Progenitor cell of endocrine pancreas (in vitro differentiated cells): ENCODE data around the gene TM9SF3. TPM values are rescaled to one million over a fixed set of nuclear protein-coding genes. Genes with fewer than 3 reads are reported as not detected.

Source experiments
- DNase-seq: peaks from one replicate; pipeline ENCODE4 v3.0.0; 2021; ENCODE audit warnings: low spot score; ENCODE audit not compliant: unreplicated experiment
- H3K27ac Mint-ChIP-seq: 2 replicates; pipeline ENCODE4 v1.8.0; 2021; ENCODE audit warnings: mild to moderate bottlenecking, moderate library complexity, mixed read lengths
- H3K27me3 Mint-ChIP-seq: 2 replicates; pipeline ENCODE4 v1.8.0; 2021; ENCODE audit warnings: mixed read lengths
- H3K36me3 Mint-ChIP-seq: 2 replicates; pipeline ENCODE4 v1.8.0; 2022; ENCODE audit warnings: mixed read lengths; ENCODE audit not compliant: insufficient read depth
- H3K4me1 Mint-ChIP-seq: 2 replicates; pipeline ENCODE4 v1.8.0; 2021; ENCODE audit warnings: low read depth, mixed read lengths
- H3K4me3 Mint-ChIP-seq: 2 replicates; pipeline ENCODE4 v1.8.0; 2021; ENCODE audit warnings: low read depth, mild to moderate bottlenecking, moderate library complexity, mixed read lengths
- H3K9me3 Mint-ChIP-seq: 2 replicates; pipeline ENCODE4 v1.8.0; 2021; ENCODE audit warnings: low read depth, mixed read lengths
- total RNA-seq: library from RNA; stranded (reverse); gene quantifications from 2 replicates; pipeline ENCODE4 v1.2.1, GENCODE V29; 2021
- TF ChIP-seq, protein P1 (sequence below): fragments of 200-600 bp; sonication (generic); IDR thresholded peaks from one replicate; pipeline ENCODE4 v1.5.0; 2021; ENCODE audit warnings: antibody characterized with exemption, mild to moderate bottlenecking; ENCODE audit not compliant: unreplicated experiment

Gene TM9SF3
- total RNA-seq, 1 donor from 2014 or later: 140 TPM

DNA sequence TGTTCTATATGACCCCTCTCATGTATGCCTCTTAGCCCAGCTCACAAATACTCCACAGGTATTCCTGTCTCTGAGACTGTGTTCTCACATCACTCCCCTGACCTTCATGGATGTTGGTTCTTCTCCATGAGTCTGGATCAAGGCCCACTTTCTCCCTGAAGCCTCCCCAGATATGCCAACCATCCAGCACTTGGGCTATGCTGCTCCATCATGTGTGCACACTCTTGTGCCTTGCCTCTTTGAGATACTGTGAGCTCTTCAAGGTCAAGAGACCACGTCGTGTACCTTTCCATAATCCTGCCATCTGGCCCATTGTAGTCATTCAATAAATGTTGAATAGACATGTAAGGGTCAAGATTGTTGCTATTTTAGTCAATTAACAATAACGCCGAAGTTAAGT, 30.1 kb upstream of the TM9SF3 start:
- Mint-ChIP-seq H3K4me3 (no peak overlapping the region), H3K27me3 (no peaks in the 10 kb centered on the region), H3K27ac (no peak overlapping the region), H3K4me1 (peaks cover 7% of the 10 kb centered on the region), H3K9me3 (no peaks in the 10 kb centered on the region), H3K36me3 (peaks cover 26% of the 10 kb centered on the region)
- DNase-seq: no peak
- TF ChIP-seq, protein P1, sequence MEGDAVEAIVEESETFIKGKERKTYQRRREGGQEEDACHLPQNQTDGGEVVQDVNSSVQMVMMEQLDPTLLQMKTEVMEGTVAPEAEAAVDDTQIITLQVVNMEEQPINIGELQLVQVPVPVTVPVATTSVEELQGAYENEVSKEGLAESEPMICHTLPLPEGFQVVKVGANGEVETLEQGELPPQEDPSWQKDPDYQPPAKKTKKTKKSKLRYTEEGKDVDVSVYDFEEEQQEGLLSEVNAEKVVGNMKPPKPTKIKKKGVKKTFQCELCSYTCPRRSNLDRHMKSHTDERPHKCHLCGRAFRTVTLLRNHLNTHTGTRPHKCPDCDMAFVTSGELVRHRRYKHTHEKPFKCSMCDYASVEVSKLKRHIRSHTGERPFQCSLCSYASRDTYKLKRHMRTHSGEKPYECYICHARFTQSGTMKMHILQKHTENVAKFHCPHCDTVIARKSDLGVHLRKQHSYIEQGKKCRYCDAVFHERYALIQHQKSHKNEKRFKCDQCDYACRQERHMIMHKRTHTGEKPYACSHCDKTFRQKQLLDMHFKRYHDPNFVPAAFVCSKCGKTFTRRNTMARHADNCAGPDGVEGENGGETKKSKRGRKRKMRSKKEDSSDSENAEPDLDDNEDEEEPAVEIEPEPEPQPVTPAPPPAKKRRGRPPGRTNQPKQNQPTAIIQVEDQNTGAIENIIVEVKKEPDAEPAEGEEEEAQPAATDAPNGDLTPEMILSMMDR: no peak

- DNase-seq: no peak
- Mint-ChIP-seq H3K36me3 (peaks cover 23% of the 10 kb centered on the region), H3K9me3 (no peaks in the 10 kb centered on the region), H3K27ac (no peak overlapping the region), H3K27me3 (no peaks in the 10 kb centered on the region), H3K4me1 (peaks cover 9% of the 10 kb centered on the region), H3K4me3 (no peak overlapping the region)
- TF ChIP-seq, protein P1: no peak
Measured at GRCh38 chr10:96614515-96614914, 27.7 kb upstream of the TM9SF3 start.

GRCh38 chr10:96613576-96613975, 26.8 kb upstream of the TM9SF3 start:
- Mint-ChIP-seq H3K4me1 (peaks cover 9% of the 10 kb centered on the region), H3K4me3 (no peak overlapping the region), H3K36me3 (peaks cover 20% of the 10 kb centered on the region), H3K9me3 (no peaks in the 10 kb centered on the region), H3K27ac (no peak overlapping the region), H3K27me3 (no peaks in the 10 kb centered on the region)
- TF ChIP-seq, protein P1: no peak
- no peak for DNase-seq

DNA sequence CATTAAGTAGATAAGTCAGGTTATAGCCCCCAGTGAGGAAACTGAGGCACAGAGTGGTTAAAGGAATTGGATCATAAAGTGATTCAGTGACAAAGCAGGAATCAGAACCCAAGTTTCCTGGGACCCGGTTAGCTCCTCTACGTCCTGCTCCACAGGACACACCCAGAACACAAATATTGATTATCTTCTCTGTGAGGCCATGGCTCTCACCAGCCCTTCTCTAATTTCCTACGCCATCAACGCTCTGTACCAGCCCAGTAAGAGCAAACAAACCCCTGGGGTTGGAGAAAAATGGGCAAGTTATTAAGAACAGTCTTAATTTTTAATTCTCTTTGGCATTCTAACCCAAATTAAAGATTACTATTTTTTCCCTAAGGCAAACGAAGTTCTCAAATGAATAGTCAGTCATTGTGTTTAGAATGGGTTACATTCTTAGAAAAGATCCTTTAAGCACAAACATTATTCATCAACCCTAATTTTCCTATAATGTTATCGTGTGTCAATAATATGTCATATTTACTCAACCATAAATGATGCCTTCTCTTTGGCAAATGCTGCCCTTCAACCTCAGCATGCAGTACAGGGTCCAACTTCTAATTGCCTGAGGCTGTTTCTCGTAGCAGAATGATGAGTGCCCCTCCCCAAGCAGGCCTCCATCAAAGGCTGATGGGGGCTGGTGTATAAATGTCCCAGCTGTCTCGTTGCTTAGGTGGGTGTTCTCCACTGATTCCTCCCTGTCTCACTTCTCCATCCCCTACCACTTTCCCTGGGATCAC, 25.4 kb upstream of the TM9SF3 start:
- H3K4me3 Mint-ChIP-seq: no peak overlapping the region
- H3K27ac Mint-ChIP-seq: no peak overlapping the region
- H3K27me3 Mint-ChIP-seq: no peaks in the 10 kb centered on the region
- H3K36me3 Mint-ChIP-seq: peaks cover 19% of the 10 kb centered on the region
- TF ChIP-seq, protein P1: no peak
- DNase-seq: no peak
- H3K9me3 Mint-ChIP-seq: no peaks in the 10 kb centered on the region
- peaks cover 9% of the 10 kb centered on the region for H3K4me1 Mint-ChIP-seq

DNA sequence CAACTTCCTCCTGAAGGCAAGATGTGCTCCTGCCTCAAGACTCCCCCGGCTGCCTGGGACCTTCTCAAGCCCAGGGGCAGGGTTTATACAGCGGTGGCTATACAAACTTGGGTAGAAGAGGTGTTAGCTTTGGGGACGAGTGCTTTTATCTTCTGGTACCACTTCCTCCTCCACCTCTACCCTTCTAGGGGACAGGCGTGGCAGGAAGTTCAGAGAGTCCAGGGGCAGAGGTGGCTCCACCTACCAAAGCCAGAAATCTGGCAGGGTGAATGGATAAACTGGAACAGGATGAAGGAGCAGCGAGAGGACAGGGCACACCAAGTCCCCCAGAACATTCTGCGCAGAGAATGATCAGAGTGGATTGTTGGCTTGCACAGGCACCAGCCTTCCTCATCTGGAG, 24.0 kb upstream of the TM9SF3 start:
- Mint-ChIP-seq H3K4me3 (no peak overlapping the region), H3K36me3 (peaks cover 26% of the 10 kb centered on the region), H3K27me3 (no peaks in the 10 kb centered on the region), H3K9me3 (no peaks in the 10 kb centered on the region), H3K27ac (no peak overlapping the region), H3K4me1 (peaks cover 9% of the 10 kb centered on the region)
- TF ChIP-seq, protein P1: no peak
- DNase-seq: no peak
